GM23248 (cell line): ENCODE data around the gene TFPT.

Experiments
- EZH2 ChIP-seq: fragments of 200-600 bp; sonication (generic); IDR thresholded peaks from 2 replicates; pipeline ENCODE4 v1.6.1; 2018; ENCODE audit warnings: antibody characterized with exemption, mild to moderate bottlenecking; ENCODE audit not compliant: insufficient read depth, poor library complexity, severe bottlenecking
- EZH2phosphoT487 ChIP-seq: fragments of 200-600 bp; sonication (generic); IDR thresholded peaks from 2 replicates; pipeline ENCODE4 v1.6.1; 2018; ENCODE audit warnings: antibody characterized with exemption, moderate library complexity, mild to moderate bottlenecking, low read depth; ENCODE audit not compliant: insufficient read depth

GRCh38 chr19:54149021-54149812 lies 33.8 kb upstream of the TFPT start:
- TF ChIP-seq EZH2, result no peak
- no peak for TF ChIP-seq EZH2phosphoT487
